RPMI7951 (cell line): ENCODE data around the gene CELF1. TPM values are rescaled to one million over a fixed set of nuclear protein-coding genes. Genes with fewer than 3 reads are reported as not detected.

ENCODE experiments used
- DNase-seq: peaks from one replicate; pipeline ENCODE4 v3.0.0-alpha.2; 2012; ENCODE audit warnings: low read depth
- total RNA-seq: library from RNA; depleted of rRNA; stranded (reverse); fragments of >200 nt; shearing (Covaris generic); gene quantifications from 2 replicates; pipeline ENCODE4 v1.2.3, GENCODE V29; 2014

The CELF1 gene
- total RNA-seq, 1 experiment from 2014 or later, result 52.5 TPM

GRCh38 chr11:47447906-47448305, 105.0 kb downstream of the CELF1 start:
- no peak for DNase-seq

- no peak for DNase-seq
These were observed 106.1 kb downstream of the CELF1 start for GRCh38 chr11:47446833-47447232.

GRCh38 chr11:47445840-47446239, 107.1 kb downstream of the CELF1 start:
- no peak for DNase-seq

GRCh38 chr11:47443817-47444216, 109.1 kb downstream of the CELF1 start:
- no peak for DNase-seq

- DNase-seq, result no peak
These were observed 109.8 kb downstream of the CELF1 start for GRCh38 chr11:47443028-47443700.

- no peak for DNase-seq
These were observed 110.4 kb downstream of the CELF1 start for GRCh38 chr11:47442514-47442913.

- DNase-seq, result no peak
These were observed 111.5 kb downstream of the CELF1 start for GRCh38 chr11:47441421-47441820.

- DNase-seq, result no peak
These were observed 112.9 kb downstream of the CELF1 start for GRCh38 chr11:47440054-47440476.

GRCh38 chr11:47438721-47439120, 114.2 kb downstream of the CELF1 start:
- DNase-seq, result no peak

GRCh38 chr11:47437746-47438418, 115.0 kb downstream of the CELF1 start:
- DNase-seq, result no peak

- DNase-seq, result no peak
These were observed 115.7 kb downstream of the CELF1 start for GRCh38 chr11:47437218-47437745.

GRCh38 chr11:47436726-47437125, 116.2 kb downstream of the CELF1 start:
- no peak for DNase-seq

- DNase-seq, result no peak
These were observed 117.2 kb downstream of the CELF1 start for GRCh38 chr11:47435687-47436086.

- DNase-seq, result peak; percentile 74
These were observed 118.7 kb downstream of the CELF1 start for GRCh38 chr11:47434011-47434786.

GRCh38 chr11:47433157-47433556, 119.8 kb downstream of the CELF1 start:
- DNase-seq, result no peak

GRCh38 chr11:47431356-47432083, 121.4 kb downstream of the CELF1 start:
- DNase-seq, result no peak

GRCh38 chr11:47430524-47430923, 122.4 kb downstream of the CELF1 start:
- DNase-seq, result no peak

- DNase-seq, result peak; percentile 93
These were observed 126.6 kb downstream of the CELF1 start, which contains the start of gene PSMC3 for GRCh38 chr11:47426062-47426956. Gene PSMC3, minus strand, starts transcription at chr11:47426439. Its CDS starts 160 bp downstream, at chr11:47426279.

GRCh38 chr11:47425611-47426010, 127.3 kb downstream of the CELF1 start:
- no peak for DNase-seq

GRCh38 chr11:47418454-47419259, 134.3 kb downstream of the CELF1 start:
- DNase-seq, result no peak
